GM21423 (cell line): ENCODE results near the gene FBXO2.

Experiments used
- ATAC-seq: cut with Tn5 transposase; IDR thresholded peaks from one replicate; pipeline ENCODE4 v1.9.1; 2021; ENCODE audit warnings: mild to moderate bottlenecking, moderate library complexity; ENCODE audit not compliant: unreplicated experiment

FBXO2 gene

DNA sequence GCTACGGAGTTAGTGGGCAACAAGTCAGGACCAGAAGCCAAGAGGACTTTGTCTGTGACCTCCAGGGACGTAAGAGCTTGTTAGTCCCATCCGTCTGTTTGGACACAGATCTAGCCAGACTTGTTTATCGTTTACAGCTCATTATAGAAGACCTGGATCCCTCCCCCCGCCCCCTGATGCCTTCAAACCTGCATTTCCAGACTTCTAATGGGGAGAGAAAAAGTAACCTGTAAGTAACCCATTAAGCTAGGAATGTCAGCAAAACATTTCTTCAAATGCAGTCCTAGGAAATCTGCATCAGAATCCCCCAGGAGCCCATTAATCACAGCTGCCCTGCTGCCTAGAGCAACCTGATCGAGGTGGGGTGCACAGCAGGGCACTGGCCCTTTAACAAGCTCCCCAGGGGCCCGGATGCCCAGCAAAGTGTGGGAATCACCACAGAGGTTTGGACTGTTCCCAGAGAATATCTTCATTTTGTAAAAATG lies 28.1 kb upstream of the FBXO2 start:
- ATAC-seq, result no peak

DNA sequence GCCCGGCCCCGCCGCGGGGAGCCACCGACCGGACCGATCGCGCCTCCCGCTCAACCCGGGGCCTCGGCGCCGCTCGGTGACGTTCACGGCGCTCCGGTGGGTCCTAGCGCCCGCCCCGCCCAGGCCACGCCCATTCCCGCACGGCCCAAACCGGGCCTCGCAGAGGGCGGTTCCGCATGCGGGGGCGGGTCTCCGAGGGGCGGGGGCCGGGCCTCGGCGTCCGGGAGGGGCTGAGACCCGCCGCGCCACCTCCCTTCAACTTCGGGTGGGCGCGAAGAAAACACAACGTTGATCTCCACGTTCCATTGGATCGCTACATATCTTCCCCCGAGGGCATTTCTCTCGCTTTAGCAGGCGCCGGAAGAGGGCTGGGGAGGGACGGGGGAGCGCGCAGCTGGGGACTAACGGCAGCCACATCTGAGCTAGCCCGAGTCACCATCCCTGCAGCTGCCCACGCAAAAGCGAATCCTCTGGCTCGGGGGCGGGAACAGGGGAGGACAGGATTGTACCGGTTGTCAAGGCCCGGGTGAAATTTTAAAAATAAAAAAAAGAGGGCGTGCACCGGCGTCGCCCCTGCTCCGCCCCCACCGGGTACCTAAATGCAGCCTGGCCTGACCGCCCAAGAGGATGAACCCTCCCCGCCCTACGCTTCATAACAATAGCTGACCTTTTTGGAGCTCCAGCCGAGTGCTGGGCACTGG lies 27.0 kb upstream of the FBXO2 start, which contains the start of gene MAD2L2:
TSS of gene MAD2L2 (minus strand) at position 78 of the 701 bp plus-strand sequence. CDS start 547 bp downstream, outside the sequence.
- peak; percentile 79 for ATAC-seq

DNA sequence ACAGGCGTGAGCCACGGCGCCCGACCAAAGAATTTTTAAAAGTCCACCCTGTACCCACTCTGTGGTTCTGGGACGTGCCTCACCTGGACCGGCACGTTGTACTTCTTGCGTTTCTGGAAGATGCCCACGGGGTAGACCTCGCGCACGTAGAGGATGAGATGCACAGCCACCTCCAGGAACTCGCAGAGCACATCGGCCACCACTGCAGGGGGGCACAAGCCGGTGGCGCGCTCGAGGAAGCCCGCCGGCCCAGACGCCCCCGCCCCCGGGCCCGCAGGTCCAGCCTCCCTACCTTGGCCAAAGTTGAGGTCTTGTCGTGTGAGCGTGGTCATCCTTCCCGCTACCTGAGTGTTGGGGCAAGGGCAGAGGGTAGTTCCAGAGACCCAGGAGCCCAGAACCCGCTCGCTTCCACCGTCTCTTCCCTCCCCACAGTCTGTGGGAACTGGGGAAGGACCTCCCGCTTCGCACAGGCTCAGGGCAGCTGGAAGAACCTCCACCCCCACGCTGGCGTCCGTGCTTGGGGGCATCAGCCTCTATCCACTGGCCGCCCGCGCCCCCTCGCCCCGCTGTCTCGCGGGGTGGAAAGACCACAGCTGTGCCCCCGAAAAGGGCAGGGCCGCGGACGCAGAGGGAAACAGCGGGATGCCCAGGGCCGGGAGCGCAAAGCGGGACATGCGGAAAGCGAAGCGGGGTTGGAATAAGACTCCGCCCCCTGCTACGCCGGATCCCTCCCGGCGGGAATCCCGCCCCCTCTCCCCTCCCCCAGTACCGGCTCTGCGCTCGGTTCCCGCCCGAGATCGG lies 26.2 kb upstream of the FBXO2 start:
- peak; percentile 27 for ATAC-seq

DNA sequence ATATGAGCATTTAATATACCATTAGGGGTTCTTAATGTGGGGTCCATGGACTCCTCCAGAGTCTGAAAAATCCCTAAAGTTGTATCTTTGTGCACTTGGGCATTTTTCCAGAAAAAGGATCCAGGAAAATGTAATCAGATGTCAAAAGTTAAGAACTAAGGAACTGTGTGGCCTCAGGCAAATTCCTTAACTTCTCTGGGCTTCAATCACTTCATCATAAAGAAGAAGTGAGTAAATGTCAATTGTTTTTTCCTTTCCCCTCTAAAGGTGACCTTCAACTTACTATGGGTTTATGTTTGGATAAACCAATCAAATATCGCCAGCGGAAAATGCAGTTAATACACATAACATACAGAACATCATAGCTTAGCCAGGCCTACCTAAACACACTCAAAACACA lies 24.2 kb upstream of the FBXO2 start:
- ATAC-seq, result no peak

DNA sequence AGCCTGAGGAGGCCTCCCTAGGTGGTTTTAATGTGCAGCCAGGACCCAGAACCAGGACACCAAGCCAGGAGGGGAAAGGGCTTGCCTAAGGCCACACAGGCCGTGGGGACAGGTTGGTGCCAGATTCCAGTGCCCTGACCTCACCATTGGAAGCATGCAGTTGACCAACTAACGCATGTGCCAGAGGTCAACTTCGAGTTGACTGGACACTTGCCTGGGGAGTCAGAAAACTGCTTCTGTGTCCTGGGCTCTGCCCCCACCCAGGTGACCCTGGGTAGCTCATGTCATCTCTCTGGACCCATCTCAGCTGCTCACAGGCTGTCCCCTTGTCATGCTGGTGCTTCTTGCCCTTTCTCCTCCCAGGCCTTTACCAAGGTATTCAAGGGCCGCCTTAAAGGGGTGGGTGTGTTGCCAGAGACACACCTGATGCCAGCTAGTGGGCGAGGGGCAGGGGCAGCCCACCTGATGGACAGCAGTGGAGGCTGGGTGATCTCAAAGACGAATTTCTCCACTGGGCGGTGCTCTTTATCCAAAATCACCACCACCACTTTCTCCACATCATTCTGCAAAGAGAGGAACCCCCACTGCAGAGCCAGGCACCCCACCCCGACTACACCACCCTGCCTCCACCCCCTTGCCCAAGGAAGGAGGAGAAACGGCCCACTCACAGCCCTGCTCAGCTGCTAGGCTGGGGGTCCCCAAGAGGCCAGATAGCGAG lies 22.3 kb upstream of the FBXO2 start:
- ATAC-seq, result no peak

DNA sequence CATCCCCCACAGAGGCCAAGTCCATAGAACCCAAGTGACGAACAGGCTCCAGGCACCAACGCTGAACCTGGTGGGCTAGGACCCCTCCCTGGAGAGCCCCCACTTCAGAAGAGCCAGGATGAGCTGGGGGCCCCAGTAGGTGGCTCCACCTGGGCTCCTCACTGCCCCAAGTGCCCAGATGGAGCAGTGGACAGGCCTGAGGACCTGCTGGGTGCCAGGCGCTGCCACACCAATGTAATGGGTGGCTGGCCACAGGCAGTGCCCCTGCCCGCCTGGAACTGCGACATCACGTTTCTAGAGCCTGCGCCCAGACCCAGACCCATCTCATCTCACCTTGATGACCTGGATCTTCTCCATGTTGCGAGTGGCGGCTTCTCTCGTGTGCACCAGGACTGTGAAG lies 21.1 kb upstream of the FBXO2 start:
- no peak for ATAC-seq

DNA sequence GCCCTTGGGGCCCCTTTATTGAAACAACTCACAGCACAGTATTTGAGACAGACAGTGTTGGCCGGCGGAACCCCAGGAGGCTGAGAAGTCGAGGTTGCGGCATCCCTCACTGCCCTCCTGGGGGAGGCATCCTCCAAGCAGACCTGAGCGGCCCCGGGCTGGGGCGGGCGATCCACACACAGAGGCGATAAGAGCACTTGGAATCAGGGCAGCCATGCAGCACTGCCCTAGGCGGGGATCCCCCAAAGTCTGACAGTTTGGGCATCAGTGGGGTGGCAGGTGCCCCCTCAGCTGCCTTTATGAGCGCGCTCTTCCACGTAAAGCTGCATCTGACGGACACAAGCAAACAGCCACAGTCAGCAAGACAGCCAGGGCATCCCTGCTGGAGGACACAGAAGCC lies 20.3 kb upstream of the FBXO2 start:
- no peak for ATAC-seq

DNA sequence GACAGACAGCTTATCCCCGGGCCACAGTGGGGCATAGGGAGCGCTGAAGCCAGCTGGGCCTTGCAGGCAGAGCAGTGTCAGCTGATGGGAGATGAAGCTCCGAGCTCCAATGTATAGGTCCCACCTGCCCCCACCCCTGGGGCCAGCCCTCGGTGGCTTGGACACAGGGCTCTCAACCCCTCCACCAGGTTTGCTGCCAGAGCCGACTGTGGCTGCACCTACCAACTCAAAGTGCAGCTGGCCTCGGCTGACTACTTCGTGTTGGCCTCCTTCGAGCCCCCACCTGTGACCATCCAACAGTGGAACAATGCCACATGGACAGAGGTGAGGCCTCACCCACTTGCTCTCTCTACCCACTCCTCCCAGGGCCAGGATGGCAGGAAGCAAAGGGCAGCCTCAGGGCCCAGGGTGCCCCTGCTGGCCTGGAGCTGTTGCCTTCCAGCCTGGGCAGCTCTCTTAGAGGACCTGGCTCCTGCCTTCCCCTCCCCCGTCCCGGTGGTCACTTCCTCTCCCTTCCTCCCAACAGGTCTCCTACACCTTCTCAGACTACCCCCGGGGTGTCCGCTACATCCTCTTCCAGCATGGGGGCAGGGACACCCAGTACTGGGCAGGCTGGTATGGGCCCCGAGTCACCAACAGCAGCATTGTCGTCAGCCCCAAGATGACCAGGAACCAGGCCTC lies 19.0 kb upstream of the FBXO2 start:
- no peak for ATAC-seq

DNA sequence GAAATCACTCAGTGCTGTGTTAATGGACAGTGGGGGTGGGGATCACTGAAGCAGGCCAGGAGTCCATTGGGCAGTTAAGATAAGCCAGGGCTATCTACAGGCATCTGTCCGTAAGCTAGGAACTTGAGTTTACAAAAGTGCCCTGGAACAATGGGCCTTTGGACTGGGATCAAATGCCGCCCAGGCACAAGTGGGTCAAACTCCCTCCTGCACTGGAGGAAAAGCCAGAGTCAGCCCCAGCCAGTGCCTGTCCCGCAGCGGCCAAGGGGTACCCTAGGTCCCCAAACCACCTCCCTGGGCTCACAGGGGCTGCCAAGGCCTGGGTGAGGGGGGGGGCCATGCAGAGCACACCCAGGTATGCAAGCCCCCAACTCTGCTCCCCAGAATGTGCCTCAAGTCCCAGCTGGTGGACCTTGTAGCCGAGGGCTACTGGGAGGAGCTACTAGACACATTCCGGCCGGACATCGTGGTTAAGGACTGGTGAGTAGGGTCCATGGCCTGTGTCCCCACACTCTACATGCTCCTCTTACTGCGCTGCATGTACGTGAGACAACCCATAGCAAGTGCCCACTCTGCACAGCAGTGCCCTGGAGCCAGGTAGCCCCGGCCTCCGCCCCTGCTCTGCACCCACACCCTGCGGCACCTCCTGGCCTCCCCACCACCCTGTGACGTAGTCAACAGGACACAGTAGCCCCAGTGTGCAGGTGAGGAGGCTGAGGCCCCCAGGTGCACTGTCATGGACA lies 17.5 kb upstream of the FBXO2 start:
- no peak for ATAC-seq

DNA sequence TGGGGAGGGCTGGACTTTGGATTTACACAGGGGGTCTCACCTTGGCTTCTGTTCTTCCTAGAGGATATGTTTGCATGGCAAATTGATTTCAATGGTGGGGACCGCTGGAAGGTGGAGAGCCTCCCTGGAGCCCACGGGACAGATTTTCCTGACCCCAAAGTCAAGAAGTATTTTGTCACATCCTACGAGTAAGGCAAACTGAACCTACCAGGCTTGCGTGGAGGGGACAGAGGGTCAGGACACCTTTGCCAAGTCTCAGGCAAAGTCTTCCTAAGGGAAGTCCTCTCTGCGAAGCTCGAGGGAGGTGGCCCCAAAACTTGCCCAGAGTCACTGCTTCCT lies 16.9 kb upstream of the FBXO2 start:
- no peak for ATAC-seq

DNA sequence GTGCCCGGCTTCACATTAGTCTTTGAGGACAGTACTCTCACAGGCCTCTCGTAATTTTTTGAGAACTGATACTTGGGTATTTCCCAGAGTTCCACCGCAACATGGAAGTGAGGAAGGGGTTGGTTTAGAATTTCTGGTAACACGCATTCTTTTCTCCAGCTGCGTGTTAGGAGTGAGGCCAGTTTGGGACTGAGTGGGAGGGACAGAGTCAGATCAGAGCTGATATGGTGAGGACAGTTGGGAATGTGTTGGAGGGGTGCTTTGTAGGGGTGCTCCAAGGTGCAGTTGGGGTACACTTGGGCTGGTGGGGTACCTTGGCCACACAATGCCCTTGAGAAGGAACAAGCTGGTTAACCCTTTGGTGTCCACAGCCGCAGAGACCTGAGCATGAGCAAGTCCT lies 16.5 kb upstream of the FBXO2 start:
- no peak for ATAC-seq

DNA sequence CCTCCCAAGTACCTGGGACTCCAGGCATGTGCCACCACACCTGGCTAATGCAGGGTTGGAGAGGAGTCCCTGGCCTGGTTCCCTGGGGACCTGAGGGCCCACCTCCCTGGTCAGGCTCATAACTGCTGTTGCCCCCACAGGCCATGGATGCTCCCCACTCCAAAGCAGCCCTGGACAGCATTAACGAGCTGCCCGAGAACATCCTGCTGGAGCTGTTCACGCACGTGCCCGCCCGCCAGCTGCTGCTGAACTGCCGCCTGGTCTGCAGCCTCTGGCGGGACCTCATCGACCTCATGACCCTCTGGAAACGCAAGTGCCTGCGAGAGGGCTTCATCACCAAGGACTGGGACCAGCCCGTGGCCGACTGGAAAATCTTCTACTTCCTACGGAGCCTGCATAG lies 14.3 kb upstream of the FBXO2 start:
- no peak for ATAC-seq

DNA sequence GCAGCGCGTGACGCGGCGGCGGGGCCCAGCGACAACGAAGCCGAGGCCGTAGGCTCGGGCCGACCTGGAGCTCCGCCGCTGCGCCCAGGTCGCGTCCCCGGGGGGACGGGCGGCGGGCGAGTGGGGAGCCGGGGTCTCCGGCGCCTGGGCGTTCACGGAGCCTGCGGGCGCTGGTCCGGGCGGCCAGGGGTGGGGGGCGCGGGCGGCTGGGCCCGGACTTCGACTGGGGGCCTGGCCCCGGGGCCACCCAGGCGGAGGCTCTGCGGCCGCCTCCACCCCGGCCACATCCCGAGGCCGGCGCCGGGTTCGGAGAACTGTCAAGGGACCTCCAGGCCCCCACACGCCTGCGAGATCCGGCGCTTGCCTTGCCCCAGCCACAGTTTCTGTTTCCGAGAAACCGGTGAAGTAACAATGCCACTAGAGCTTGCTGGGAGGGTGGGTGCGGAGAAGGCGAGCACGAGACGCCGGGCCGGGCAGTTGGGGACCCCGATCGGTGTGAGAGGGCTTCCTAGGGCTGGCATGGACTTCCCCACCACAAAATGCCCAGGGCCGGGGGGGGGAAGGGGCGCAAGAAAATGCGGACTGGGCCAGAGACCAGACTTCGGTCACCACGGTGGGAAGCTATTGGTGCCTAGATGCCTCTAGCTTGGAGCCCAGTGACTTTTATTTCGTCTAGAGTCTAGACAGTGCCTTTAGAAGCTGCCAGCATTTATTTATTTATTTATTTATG lies 10.3 kb upstream of the FBXO2 start:
- peak; percentile 21 for ATAC-seq

DNA sequence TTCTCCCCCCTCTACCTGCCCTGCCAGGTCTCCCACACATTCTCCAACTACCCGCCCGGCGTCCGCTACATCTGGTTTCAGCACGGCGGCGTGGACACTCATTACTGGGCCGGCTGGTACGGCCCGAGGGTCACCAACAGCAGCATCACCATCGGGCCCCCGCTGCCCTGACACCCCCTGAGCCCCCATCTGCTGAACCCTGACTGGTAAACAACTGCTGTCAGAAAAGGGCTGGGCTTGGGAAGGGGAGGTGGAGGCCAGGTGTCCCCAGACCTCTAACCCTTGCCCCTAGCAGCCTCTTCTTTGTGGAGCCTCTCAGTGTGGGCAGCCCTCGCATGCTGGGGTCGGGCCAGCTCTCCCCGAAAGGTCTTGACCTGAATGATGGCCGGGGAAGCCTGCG lies 6.9 kb upstream of the FBXO2 start:
- ATAC-seq, result no peak

DNA sequence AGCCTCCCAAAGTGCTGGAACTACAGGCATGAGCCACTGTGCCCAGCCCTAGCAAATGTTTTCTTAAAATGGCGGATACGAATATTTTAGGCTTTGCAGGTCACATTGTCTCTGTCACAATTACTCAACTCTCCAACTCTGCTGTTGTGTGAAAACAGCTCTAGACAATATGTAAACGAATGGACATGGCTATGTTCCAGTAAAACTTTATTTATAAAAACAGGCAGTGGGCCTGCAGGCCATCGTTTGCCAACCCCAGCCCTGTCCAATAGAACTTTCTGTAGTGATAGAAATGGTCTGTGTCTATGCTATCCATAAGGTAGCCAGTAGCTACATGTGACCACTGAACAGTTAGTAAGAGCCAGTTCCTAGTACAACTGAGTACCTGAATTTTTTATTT lies 5.5 kb upstream of the FBXO2 start:
- no peak for ATAC-seq

DNA sequence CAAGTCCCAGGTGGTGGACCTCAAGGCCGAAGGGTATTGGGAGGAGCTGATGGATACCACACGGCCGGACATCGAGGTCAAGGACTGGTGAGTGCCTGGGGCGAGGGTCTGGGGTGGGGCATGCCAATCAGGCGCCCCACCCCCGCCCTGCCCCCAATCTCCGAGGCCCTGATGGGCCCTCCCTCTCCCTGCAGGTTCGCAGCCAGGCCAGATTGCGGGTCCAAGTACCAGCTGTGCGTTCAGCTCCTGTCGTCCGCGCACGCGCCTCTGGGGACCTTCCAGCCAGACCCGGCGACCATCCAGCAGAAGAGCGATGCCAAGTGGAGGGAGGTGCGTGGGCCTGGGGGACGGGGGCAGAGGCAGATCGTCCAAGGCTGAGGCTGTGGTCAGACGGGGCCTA lies 4.3 kb upstream of the FBXO2 start:
- no peak for ATAC-seq

DNA sequence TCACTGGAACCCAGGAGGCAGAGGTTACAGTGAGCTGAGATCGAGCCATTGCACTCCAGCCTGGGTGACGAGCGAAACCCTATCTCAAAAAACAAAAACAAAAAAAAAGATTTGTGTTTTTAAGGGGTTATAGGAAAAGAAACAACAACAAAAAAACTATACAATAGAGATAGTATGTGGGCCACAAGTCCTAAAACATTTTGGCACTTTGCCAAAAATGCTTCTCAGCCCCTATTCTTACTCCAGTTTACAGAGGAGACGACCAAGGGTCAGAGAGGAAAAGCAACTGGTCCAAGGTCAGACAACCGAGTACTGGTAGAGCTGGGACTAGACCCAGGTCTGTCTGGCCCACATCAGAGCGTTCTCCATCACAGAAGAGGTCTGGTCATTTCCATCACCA lies 3.4 kb upstream of the FBXO2 start:
- no peak for ATAC-seq

DNA sequence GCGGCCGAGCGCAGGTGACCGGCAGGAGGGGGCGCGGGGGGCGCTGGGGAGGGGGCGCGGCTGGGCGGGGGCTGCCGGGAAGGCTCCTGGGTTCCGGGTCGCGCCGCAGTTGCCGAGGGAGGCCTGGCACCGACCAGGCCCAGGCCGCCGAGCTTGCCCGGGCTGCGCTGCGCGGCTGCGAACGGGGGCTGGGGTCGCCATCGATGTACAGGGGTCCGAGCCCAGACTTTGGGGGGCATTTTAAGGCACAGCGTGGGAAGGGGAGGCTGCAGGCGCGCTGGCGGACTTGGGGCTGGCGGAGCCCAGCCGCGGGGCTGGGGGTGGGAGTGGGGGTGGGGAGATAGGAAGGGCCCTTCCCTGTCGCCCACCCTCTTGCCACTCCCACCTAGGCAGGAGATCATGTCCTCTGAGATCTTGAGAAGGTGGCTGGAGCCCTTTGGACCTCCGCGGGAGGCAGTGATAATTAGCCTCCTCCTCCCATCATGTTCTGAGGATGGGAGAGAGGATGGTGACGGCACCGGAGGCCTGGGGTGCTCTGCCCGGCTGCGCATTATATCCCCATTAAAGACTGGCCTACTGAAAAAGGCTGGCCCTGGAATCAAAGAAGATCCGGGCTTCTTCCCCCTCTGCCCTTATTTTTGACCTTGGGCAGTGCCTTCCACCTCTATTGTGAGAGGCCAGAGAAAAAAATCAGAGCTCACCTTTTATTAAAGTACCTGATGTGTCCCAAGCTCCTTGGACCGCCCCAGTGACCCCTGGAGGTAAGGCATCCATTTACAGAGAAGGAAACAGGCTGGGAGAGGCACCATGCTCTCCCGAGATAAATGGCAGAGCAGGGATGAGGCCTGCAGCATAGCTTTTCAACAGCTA lies 945 bp upstream of the FBXO2 start:
- ATAC-seq, result no peak

DNA sequence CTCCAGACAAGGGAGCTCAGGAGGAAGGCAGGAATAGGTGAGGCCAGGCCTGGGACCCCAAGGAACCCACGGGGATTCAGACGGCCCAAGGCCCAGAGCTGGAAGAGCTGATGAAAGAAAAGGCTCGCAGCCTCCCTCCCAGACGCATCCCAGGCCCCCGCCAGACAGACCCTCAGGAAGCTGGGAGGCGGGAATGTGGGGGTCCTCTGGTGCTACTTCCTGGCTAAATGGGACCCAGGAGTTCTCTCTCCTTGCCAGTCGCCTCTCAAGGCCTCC lies 430 bp downstream of the FBXO2 start:
- no peak for ATAC-seq
